Fibroblast of lung (primary cell): ENCODE measurements around the gene CFAP141. TPM values are rescaled to one million over a fixed set of nuclear protein-coding genes. Genes with fewer than 3 reads are reported as not detected.

Experiments used
- DNase-seq, 2 donors: peaks; one replicate each; pipeline versions ENCODE4 v3.0.0 to v3.0.0-alpha.2; 2010; ENCODE audit warnings: low read depth in 2 of 2
- H2AFZ ChIP-seq: 2 replicates; pipeline ENCODE4 v1.5.1; 2012; ENCODE audit warnings: low read length, control low read depth, inconsistent platforms
- H3K27ac ChIP-seq: 2 replicates; pipeline ENCODE4 v1.5.1; 2011; ENCODE audit warnings: low read length, control low read depth; ENCODE audit not compliant: insufficient read depth
- H3K27me3 ChIP-seq: 2 replicates; pipeline ENCODE4 v1.5.1; 2011; ENCODE audit warnings: mild to moderate bottlenecking, low read length; ENCODE audit not compliant: control insufficient read depth, insufficient read depth
- H3K36me3 ChIP-seq: 2 replicates; pipeline ENCODE4 v1.5.1; 2011; ENCODE audit warnings: low read length; ENCODE audit not compliant: control insufficient read depth, insufficient read depth
- H3K4me1 ChIP-seq: 2 replicates; pipeline ENCODE4 v1.5.1; 2011; ENCODE audit warnings: low read length; ENCODE audit not compliant: control insufficient read depth, insufficient read depth; ENCODE audit errors: extremely low read depth
- H3K4me2 ChIP-seq: 2 replicates; pipeline ENCODE4 v1.5.1; 2011; ENCODE audit warnings: low read length, control low read depth; ENCODE audit not compliant: insufficient read depth; ENCODE audit errors: extremely low read depth
- H3K4me3 ChIP-seq, 4 experiments: fragments of 200-600 bp in 1 of 4; sonication (generic) in 1 of 4; replicated peaks in 1 of 4; 2 replicates each; pipeline ENCODE4 v1.5.1; 2011 to 2016; ENCODE audit warnings: low read length in 4 of 4, low read depth in 3 of 4, mild to moderate bottlenecking in 3 of 4, control low read depth in 2 of 4, inconsistent platforms in 1 of 4, mixed read lengths in 1 of 4; ENCODE audit not compliant: insufficient read depth in 1 of 4; ENCODE audit errors: control extremely low read depth in 1 of 4
- H3K79me2 ChIP-seq: 2 replicates; pipeline ENCODE4 v1.5.1; 2012; ENCODE audit warnings: mild to moderate bottlenecking, low read length, inconsistent platforms; ENCODE audit not compliant: control insufficient read depth, insufficient read depth
- H3K9ac ChIP-seq: 2 replicates; pipeline ENCODE4 v1.5.1; 2011; ENCODE audit warnings: mild to moderate bottlenecking, low read length, control low read depth; ENCODE audit not compliant: insufficient read depth
- H3K9me3 ChIP-seq: 2 replicates; pipeline ENCODE4 v1.5.1; 2012; ENCODE audit warnings: low read depth, low read length; ENCODE audit not compliant: control insufficient read depth, insufficient read depth
- H4K20me1 ChIP-seq: 2 replicates; pipeline ENCODE4 v1.5.1; 2011; ENCODE audit warnings: low read length; ENCODE audit not compliant: control insufficient read depth, insufficient read depth; ENCODE audit errors: extremely low read depth
- EZH2 ChIP-seq: IDR thresholded peaks from 2 replicates; pipeline ENCODE4 v1.5.1; 2012; ENCODE audit warnings: low read length, control low read depth, mild to moderate bottlenecking; ENCODE audit errors: missing control alignments
- polyA plus RNA-seq, 2 donors: library from polyadenylated mRNA; depleted of rRNA in 1 of 2; stranded (reverse) in 1 of 2; unstranded in 1 of 2; fragments of >200 nt; gene quantifications; 2 replicates each; pipeline ENCODE4 v1.2.1, GENCODE V29; 2011 to 2012; ENCODE audit warnings: missing spikeins in 1 of 2
- total RNA-seq: library from RNA; depleted of rRNA; stranded (reverse); fragments of >200 nt; gene quantifications from 2 replicates; pipeline ENCODE4 v1.2.1, GENCODE V29; 2014
- TF ChIP-seq, protein P1 (sequence below), 2 donors: IDR thresholded peaks in 1 of 2; conservative IDR thresholded peaks in 1 of 2; 1 replicate in 1 of 2; 2 replicates in 1 of 2; pipeline ENCODE4 v1.5.1; 2011 to 2012; ENCODE audit warnings: low read length in 2 of 2, control low read depth in 1 of 2, inconsistent platforms in 1 of 2, low read depth in 1 of 2, mild to moderate bottlenecking in 1 of 2

The CFAP141 gene
- total and polyA plus RNA-seq, 2 donors (not counting 1 experiment from before 2014, with no cell fraction given): not detected

DNA sequence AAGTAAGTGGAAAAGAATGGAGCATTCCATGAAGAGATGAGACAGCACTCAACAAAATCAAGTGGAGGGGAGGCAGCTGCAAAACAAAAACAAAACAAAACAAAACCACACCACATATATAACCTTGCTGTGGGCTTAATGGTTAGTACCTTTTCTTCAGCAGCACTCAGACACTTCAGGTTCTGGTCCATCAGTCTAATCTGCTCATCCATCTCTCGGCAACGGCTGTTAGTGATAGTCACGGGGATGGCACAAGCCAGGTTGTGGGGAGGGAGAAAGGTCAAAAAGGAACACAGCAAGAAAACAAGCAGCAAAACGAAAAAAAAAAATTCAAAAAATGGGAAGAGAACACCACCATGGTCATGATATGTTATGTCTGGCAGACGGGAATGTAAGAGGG lies 34.3 kb downstream of the CFAP141 start:
- H3K4me3 ChIP-seq: no peak overlapping the region
- H2AFZ ChIP-seq: no peak overlapping the region
- H4K20me1 ChIP-seq: peaks cover 2% of the 10 kb centered on the region
- no peak overlapping the region for H3K27ac ChIP-seq
- H3K4me2 ChIP-seq: no peak overlapping the region
- H3K36me3 ChIP-seq: peaks cover 32% of the 10 kb centered on the region
- TF ChIP-seq, protein P1, sequence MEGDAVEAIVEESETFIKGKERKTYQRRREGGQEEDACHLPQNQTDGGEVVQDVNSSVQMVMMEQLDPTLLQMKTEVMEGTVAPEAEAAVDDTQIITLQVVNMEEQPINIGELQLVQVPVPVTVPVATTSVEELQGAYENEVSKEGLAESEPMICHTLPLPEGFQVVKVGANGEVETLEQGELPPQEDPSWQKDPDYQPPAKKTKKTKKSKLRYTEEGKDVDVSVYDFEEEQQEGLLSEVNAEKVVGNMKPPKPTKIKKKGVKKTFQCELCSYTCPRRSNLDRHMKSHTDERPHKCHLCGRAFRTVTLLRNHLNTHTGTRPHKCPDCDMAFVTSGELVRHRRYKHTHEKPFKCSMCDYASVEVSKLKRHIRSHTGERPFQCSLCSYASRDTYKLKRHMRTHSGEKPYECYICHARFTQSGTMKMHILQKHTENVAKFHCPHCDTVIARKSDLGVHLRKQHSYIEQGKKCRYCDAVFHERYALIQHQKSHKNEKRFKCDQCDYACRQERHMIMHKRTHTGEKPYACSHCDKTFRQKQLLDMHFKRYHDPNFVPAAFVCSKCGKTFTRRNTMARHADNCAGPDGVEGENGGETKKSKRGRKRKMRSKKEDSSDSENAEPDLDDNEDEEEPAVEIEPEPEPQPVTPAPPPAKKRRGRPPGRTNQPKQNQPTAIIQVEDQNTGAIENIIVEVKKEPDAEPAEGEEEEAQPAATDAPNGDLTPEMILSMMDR (conservative IDR thresholded peaks at IDR 0.05 in 1 of 2, IDR thresholded peaks at IDR 0.05 in 1 of 2; ENCODE audit: low read depth in 1 of 2, low read length in 2 of 2): no peak
- TF ChIP-seq EZH2: no peak
- DNase-seq: no peak
- H3K9ac ChIP-seq: no peak overlapping the region
- H3K79me2 ChIP-seq: peaks cover 63% of the 10 kb centered on the region
- peaks cover 2% of the 10 kb centered on the region for H3K4me1 ChIP-seq
- no peaks in the 10 kb centered on the region for H3K9me3 ChIP-seq
- H3K27me3 ChIP-seq: no peaks in the 10 kb centered on the region

- Histone ChIP-seq H3K4me2 (no peak overlapping the region), H3K27me3 (no peaks in the 10 kb centered on the region), H4K20me1 (peaks cover 2% of the 10 kb centered on the region), H3K4me1 (peaks cover 2% of the 10 kb centered on the region), H3K4me3 (no peak overlapping the region), H3K79me2 (peaks cover 57% of the 10 kb centered on the region), H2AFZ (no peak overlapping the region), H3K27ac (no peak overlapping the region), H3K9me3 (no peaks in the 10 kb centered on the region), H3K9ac (no peak overlapping the region), H3K36me3 (peaks cover 35% of the 10 kb centered on the region)
- TF ChIP-seq, protein P1 (conservative IDR thresholded peaks at IDR 0.05 in 1 of 2, IDR thresholded peaks at IDR 0.05 in 1 of 2; ENCODE audit: low read depth in 1 of 2, low read length in 2 of 2): no peak
- no peak for TF ChIP-seq EZH2
- DNase-seq: no peak
These were observed 34.9 kb downstream of the CFAP141 start for GRCh38 chr1:154171223-154171583.

DNA sequence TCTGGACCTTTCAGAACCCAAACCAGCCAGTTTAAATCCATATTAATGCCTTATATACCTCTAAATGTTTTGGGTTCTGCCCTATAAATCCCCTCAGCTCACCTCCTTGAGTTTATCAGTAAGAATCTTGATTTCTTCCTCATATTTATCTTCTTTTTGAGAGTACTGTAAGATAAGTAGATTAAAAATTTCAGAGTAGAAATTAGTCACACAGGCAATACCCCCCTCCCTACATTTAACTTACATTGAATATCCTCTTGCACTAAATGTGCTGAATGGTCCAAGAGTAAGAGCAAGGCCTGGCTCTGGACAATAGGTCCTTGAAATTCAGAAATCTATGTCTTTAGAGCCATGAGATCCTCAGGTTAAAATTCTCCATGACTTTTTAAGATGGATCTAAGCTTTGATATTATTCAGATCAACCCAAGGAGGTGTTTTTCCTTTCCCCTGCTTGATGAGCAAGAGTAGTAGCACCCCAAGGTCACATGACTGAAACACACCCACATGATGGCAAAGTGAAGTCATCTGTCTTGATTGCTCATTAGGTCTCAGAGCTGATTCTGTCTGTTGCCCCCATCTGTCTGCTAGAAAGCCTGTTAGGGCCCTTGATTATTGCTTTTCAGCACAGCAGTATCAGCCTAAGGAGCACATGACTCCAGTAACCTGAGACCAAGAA lies 35.4 kb downstream of the CFAP141 start:
- Histone ChIP-seq H3K4me2 (no peak overlapping the region), H3K36me3 (peaks cover 36% of the 10 kb centered on the region), H3K4me1 (no peaks in the 10 kb centered on the region), H3K4me3 (no peak overlapping the region), H3K9me3 (no peaks in the 10 kb centered on the region), H3K9ac (no peak overlapping the region), H3K79me2 (peaks cover 52% of the 10 kb centered on the region), H4K20me1 (peaks cover 2% of the 10 kb centered on the region), H3K27ac (no peak overlapping the region), H3K27me3 (no peaks in the 10 kb centered on the region), H2AFZ (no peak overlapping the region)
- TF ChIP-seq, protein P1 (conservative IDR thresholded peaks at IDR 0.05 in 1 of 2, IDR thresholded peaks at IDR 0.05 in 1 of 2; ENCODE audit: low read depth in 1 of 2, low read length in 2 of 2): no peak
- TF ChIP-seq EZH2: no peak
- DNase-seq: no peak
